Measurements from ENCODE around the gene OR4C16. TPM values are rescaled to one million over a fixed set of nuclear protein-coding genes. Genes with fewer than 3 reads are reported as not detected.

OR4C16 gene, protein sequence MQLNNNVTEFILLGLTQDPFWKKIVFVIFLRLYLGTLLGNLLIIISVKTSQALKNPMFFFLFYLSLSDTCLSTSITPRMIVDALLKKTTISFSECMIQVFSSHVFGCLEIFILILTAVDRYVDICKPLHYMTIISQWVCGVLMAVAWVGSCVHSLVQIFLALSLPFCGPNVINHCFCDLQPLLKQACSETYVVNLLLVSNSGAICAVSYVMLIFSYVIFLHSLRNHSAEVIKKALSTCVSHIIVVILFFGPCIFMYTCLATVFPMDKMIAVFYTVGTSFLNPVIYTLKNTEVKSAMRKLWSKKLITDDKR
- total RNA-seq, result not detected in 2 replicates

DNA sequence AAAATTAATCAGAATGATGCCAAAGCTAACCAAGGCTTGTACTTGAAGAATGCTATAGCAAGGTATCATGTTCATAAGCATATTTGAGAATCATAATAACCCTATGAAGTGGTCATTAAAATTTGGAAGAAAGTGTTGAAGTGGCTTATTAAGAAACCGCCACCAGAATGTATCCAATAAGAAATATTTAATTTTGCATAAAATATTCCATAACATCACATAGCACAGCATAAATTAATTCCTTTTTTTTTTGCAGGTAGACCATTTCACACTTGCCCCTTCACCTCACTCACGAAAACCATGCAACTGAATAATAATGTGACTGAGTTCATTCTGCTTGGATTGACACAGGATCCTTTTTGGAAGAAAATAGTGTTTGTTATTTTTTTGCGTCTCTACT is at the start of gene OR4C16:
Gene OR4C16 (plus strand): TSS at position 301 of the 400 bp plus-strand sequence. CDS start 0 bp downstream, at position 301.
- no peak for DNase-seq (ENCODE audit: low read depth in 2 of 2)

DNA sequence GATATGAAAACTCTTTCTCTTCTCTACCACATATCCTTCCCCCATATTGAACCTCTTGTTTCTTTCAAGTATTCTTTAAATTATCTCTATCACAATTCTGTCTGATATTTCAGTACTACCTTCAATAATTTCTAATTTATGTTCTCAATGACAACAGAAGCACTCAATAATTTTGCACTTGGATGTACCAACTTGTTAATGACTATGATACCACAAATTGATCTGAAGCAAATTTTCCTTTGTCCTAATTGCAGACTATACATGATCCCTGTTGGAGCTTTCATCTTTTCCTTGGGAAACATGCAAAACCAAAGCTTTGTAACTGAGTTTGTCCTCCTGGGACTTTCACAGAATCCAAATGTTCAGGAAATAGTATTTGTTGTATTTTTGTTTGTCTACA is 17.8 kb upstream of the OR4C16 start, which contains the start of gene OR4C15:
Gene OR4C15 (plus strand): TSS at position 301 of the 400 bp plus-strand sequence. CDS start 0 bp downstream, at position 301.
- no peak for DNase-seq (ENCODE audit: low read depth in 2 of 2)

- no peak for DNase-seq (ENCODE audit: low read depth in 2 of 2)
These were observed 620 bp downstream of the OR4C16 start for GRCh38 chr11:55572548-55572947.

DNA sequence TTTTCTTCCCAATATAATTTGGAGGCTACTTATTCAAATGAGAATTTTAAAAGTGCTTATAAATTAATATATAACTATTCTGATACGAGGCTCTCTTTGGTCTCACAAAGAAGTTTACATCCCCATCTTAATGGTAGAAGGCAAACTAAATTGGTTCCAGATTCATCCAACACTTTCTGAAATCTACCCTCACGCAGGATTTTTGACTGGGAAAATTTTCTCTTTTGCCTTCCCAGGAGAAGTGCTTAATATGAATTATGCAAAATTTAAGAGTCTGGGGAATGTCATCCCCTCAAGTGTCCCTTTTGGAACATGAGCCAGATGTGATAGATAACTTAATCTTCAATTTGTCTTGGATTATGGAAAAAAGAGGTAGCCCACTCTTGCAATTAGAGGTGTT is 35.6 kb downstream of the OR4C16 start, which contains the start of gene OR4C11:
Gene OR4C11 (minus strand): TSS at position 101 of the 400 bp plus-strand sequence. CDS start 3,272 bp downstream, outside the sequence.
- no peak for DNase-seq (ENCODE audit: low read depth in 2 of 2)

Other genes with a start within 250 kb of the OR4C16 start
- not detected in 2 replicates for gene OR4A16, start 228.9 kb upstream of the OR4C16 start, total RNA-seq
- not detected in 2 replicates for gene OR4A15, start 204.2 kb upstream of the OR4C16 start, total RNA-seq
- gene OR4C15, start 17.7 kb upstream of the OR4C16 start, total RNA-seq, result not detected in 2 replicates
- gene OR4C11, start 35.5 kb downstream of the OR4C16 start, total RNA-seq, result not detected in 2 replicates
- not detected in 2 replicates for gene OR4P4, start 63.0 kb downstream of the OR4C16 start, total RNA-seq
- not detected in 2 replicates for gene OR4S2, start 76.2 kb downstream of the OR4C16 start, total RNA-seq
- gene OR4C6, start 90.1 kb downstream of the OR4C16 start, total RNA-seq, result not detected in 2 replicates
- gene OR5D13, start 201.3 kb downstream of the OR4C16 start, total RNA-seq, result not detected in 2 replicates
- not detected in 2 replicates for gene OR5D14, start 223.4 kb downstream of the OR4C16 start, total RNA-seq
- gene OR5L1, start 239.2 kb downstream of the OR4C16 start, total RNA-seq, result not detected in 2 replicates
- gene OR5D18, start 247.5 kb downstream of the OR4C16 start, total RNA-seq, result not detected in 2 replicates

Measured in dermis microvascular lymphatic vessel endothelial cell (primary cell).